MM.1S (cell line): Measurements from ENCODE around the gene MAP3K19.
"Not testable (repeated sequence)": the region's sequence is repeated elsewhere in the genome, so short reads cannot be mapped to it uniquely, and the experiment has no call there.

Source experiments
- DNase-seq: peaks from one replicate; pipeline ENCODE4 v3.0.0-alpha.2; 2015
- H2AFZ ChIP-seq: fragments of 300-600 bp; sonication (generic); 2 replicates; pipeline ENCODE4 v1.6.0; 2016; ENCODE audit warnings: antibody characterized with exemption, low read length
- H3F3A ChIP-seq: fragments of 300-600 bp; sonication (generic); 2 replicates; pipeline ENCODE4 v1.6.1; 2016; ENCODE audit warnings: mild to moderate bottlenecking, antibody characterized with exemption, low read length, moderate library complexity, mixed read lengths; ENCODE audit not compliant: insufficient read depth
- H3K27ac ChIP-seq: fragments of 300-600 bp; sonication (generic); 2 replicates; pipeline ENCODE4 v1.5.1; 2016; ENCODE audit warnings: mild to moderate bottlenecking, low read length
- H3K27me3 ChIP-seq: fragments of 300-600 bp; sonication (generic); replicated peaks from 2 replicates; pipeline ENCODE4 v1.6.0; 2016; ENCODE audit warnings: low read length; ENCODE audit not compliant: insufficient read depth
- H3K36me3 ChIP-seq: fragments of 300-600 bp; sonication (generic); replicated peaks from 2 replicates; pipeline ENCODE4 v1.6.1; 2016; ENCODE audit warnings: mild to moderate bottlenecking, low read length, mixed read lengths; ENCODE audit not compliant: insufficient read depth
- H3K4me1 ChIP-seq: fragments of 300-600 bp; sonication (generic); 2 replicates; pipeline ENCODE4 v1.6.1; 2016; ENCODE audit warnings: low read length, mixed read lengths
- H3K4me2 ChIP-seq: fragments of 300-600 bp; sonication (generic); 2 replicates; pipeline ENCODE4 v1.6.0; 2016; ENCODE audit warnings: low read depth, low read length
- H3K4me3 ChIP-seq: fragments of 300-600 bp; sonication (generic); 2 replicates; pipeline ENCODE4 v1.5.1; 2016; ENCODE audit warnings: low read length, mixed read lengths
- H3K79me2 ChIP-seq: fragments of 300-600 bp; sonication (generic); 2 replicates; pipeline ENCODE4 v1.6.1; 2016; ENCODE audit warnings: mixed run types, low read length, mixed read lengths
- H3K9ac ChIP-seq: fragments of 300-600 bp; sonication (generic); 2 replicates; pipeline ENCODE4 v1.6.1; 2016; ENCODE audit warnings: low read length, mixed read lengths
- H3K9me2 ChIP-seq: fragments of 300-600 bp; sonication (generic); replicated peaks from 2 replicates; pipeline ENCODE4 v1.6.1; 2016; ENCODE audit warnings: mild to moderate bottlenecking, low read length, mixed read lengths; ENCODE audit not compliant: insufficient read depth
- H3K9me3 ChIP-seq: fragments of 300-600 bp; sonication (generic); replicated peaks from 2 replicates; pipeline ENCODE4 v1.6.1; 2016; ENCODE audit warnings: mild to moderate bottlenecking, low read length, mixed read lengths; ENCODE audit not compliant: insufficient read depth
- H4K20me1 ChIP-seq: fragments of 300-600 bp; sonication (generic); 2 replicates; pipeline ENCODE4 v1.6.1; 2016; ENCODE audit warnings: mild to moderate bottlenecking, low read length, moderate library complexity, mixed read lengths; ENCODE audit not compliant: insufficient read depth
- CTCF ChIP-seq: fragments of 300-600 bp; sonication (generic); IDR thresholded peaks from 2 replicates; pipeline ENCODE4 v1.5.1; 2016; ENCODE audit warnings: antibody characterized with exemption, low read length, mixed read lengths
- EZH2 ChIP-seq: fragments of 300-600 bp; sonication (generic); optimal IDR thresholded peaks from 2 replicates; pipeline ENCODE3; 2017; ENCODE audit warnings: low read depth, mild to moderate bottlenecking, antibody characterized with exemption, low read length, mixed read lengths
- EZH2phosphoT487 ChIP-seq: fragments of 300-600 bp; sonication (generic); IDR thresholded peaks from 2 replicates; pipeline ENCODE4 v1.6.1; 2018; ENCODE audit warnings: antibody characterized with exemption, low read length

Gene MAP3K19

GRCh38 chr2:134973241-134974138, 73.8 kb downstream of the MAP3K19 start:
- no peaks in the 10 kb centered on the region for H3K79me2 ChIP-seq
- peaks cover 25% of the 10 kb centered on the region for H3F3A ChIP-seq
- no peaks in the 10 kb centered on the region for H4K20me1 ChIP-seq
- peak; percentile 59 for DNase-seq
- TF ChIP-seq EZH2phosphoT487 = peak; percentile 85; the same call in 1 of the 2 replicates
- TF ChIP-seq CTCF = no peak
- no peak for TF ChIP-seq EZH2
- H3K4me2 ChIP-seq = no peak overlapping the region
- no peak overlapping the region for H3K4me3 ChIP-seq
- H3K9ac ChIP-seq = no peak overlapping the region
- no peaks in the 10 kb centered on the region for H3K36me3 ChIP-seq
- peaks cover 25% of the 10 kb centered on the region for H3K27me3 ChIP-seq
- no peaks in the 10 kb centered on the region for H3K9me2 ChIP-seq
- no peak overlapping the region for H3K27ac ChIP-seq
- H3K4me1 ChIP-seq = peaks cover 29% of the 10 kb centered on the region
- peaks cover 7% of the 10 kb centered on the region; the same call in 1 of the 2 replicates for H3K9me3 ChIP-seq
- no peak overlapping the region for H2AFZ ChIP-seq

GRCh38 chr2:134967166-134967565, 80.1 kb downstream of the MAP3K19 start:
- not testable (repeated sequence) for H3K9ac ChIP-seq, H3F3A ChIP-seq, H3K79me2 ChIP-seq, H4K20me1 ChIP-seq, H3K36me3 ChIP-seq, H3K4me3 ChIP-seq, H3K27ac ChIP-seq, H3K4me1 ChIP-seq, H3K4me2 ChIP-seq, H3K9me2 ChIP-seq, DNase-seq, H2AFZ ChIP-seq, H3K9me3 ChIP-seq
- peaks cover 12% of the 10 kb centered on the region for H3K27me3 ChIP-seq

DNA sequence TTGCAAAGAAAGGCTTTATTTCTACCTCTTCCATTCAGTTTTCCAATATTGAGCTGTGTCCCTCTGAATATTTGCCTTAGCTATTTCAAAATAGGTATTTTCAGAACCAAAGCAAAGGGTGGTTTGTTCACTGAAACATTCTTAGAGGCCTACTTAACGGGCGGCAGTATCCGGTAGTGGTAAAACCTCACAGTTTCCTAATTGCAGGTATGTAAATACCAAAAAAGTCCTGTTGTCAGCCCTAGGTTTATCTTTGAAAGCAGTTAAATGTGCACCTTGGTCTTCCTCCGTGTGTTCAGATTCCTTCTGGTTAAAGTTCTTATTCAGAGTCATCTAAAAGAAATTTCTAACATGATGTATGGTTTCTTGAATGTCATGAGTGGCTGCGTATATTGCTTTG, 89.8 kb downstream of the MAP3K19 start:
- H3K27me3 ChIP-seq = no peaks in the 10 kb centered on the region
- peaks cover 4% of the 10 kb centered on the region; the same call in 1 of the 2 replicates for H3K79me2 ChIP-seq
- no peak overlapping the region for H3K4me2 ChIP-seq
- no peaks in the 10 kb centered on the region for H4K20me1 ChIP-seq
- no peak overlapping the region for H3K4me3 ChIP-seq
- no peak for DNase-seq
- peaks cover 13% of the 10 kb centered on the region; the same call in 1 of the 2 replicates for H3K36me3 ChIP-seq
- no peak overlapping the region for H3K9ac ChIP-seq
- no peaks in the 10 kb centered on the region for H3K9me3 ChIP-seq
- TF ChIP-seq EZH2phosphoT487 (no peak), EZH2 (no peak), CTCF (no peak)
- H3K9me2 ChIP-seq = no peaks in the 10 kb centered on the region
- no peak overlapping the region for H2AFZ ChIP-seq
- H3F3A ChIP-seq = no peaks in the 10 kb centered on the region
- no peaks in the 10 kb centered on the region for H3K4me1 ChIP-seq
- no peak overlapping the region for H3K27ac ChIP-seq

- DNase-seq = no peak
- Histone ChIP-seq H3K27me3 (no peaks in the 10 kb centered on the region), H3K9me2 (no peaks in the 10 kb centered on the region), H3K4me1 (no peaks in the 10 kb centered on the region), H3K4me3 (no peak overlapping the region), H2AFZ (no peak overlapping the region), H3K9me3 (no peaks in the 10 kb centered on the region), H4K20me1 (no peaks in the 10 kb centered on the region), H3K79me2 (peaks cover 4% of the 10 kb centered on the region; the same call in 1 of the 2 replicates), H3K9ac (no peak overlapping the region), H3F3A (no peaks in the 10 kb centered on the region), H3K4me2 (no peak overlapping the region), H3K36me3 (peaks cover 13% of the 10 kb centered on the region; the same call in 1 of the 2 replicates), H3K27ac (no peak overlapping the region)
- no peak for TF ChIP-seq CTCF
- TF ChIP-seq EZH2 = no peak
- no peak for TF ChIP-seq EZH2phosphoT487
Observed at GRCh38 chr2:134955744-134956143, 91.5 kb downstream of the MAP3K19 start.
